HL-60 (cell line): ENCODE data around the gene WARS2.

ENCODE experiments used
- DNase-seq, 2 experiments: peaks; one replicate each; pipeline ENCODE4 v3.0.0-alpha.2; 2010 to 2020; ENCODE audit warnings: low read depth in 1 of 2, low spot score in 1 of 2
- H3K27ac ChIP-seq: fragments of 250-450 bp; sonication (Bioruptor Pico); replicated peaks from 2 replicates; pipeline ENCODE4 v1.5.1; 2020; ENCODE audit warnings: mild to moderate bottlenecking, moderate library complexity
- H3K27me3 ChIP-seq: fragments of 250-450 bp; sonication (Bioruptor Pico); 2 replicates; pipeline ENCODE4 v1.5.1; 2021; ENCODE audit warnings: mild to moderate bottlenecking, moderate library complexity; ENCODE audit not compliant: insufficient read depth, poor library complexity, severe bottlenecking
- H3K4me3 ChIP-seq: replicated peaks from 2 replicates; pipeline ENCODE4 v1.5.1; 2011; ENCODE audit warnings: mild to moderate bottlenecking, control low read depth, low read length; ENCODE audit not compliant: insufficient read depth
- CTCF ChIP-seq: IDR thresholded peaks from one replicate; pipeline ENCODE4 v1.5.1; 2011; ENCODE audit warnings: low read length, control low read depth, inconsistent platforms; ENCODE audit not compliant: insufficient read depth
- GABPA ChIP-seq: IDR thresholded peaks from 2 replicates; pipeline ENCODE4 v1.6.1; 2012; ENCODE audit warnings: low read depth
- POLR2AphosphoS5 ChIP-seq: IDR thresholded peaks from 2 replicates; pipeline ENCODE4 v1.6.1; 2012; ENCODE audit warnings: low read depth
- REST ChIP-seq: IDR thresholded peaks from 2 replicates; pipeline ENCODE4 v1.6.1; 2012; ENCODE audit warnings: low read depth; ENCODE audit not compliant: insufficient replicate concordance
- SPI1 ChIP-seq: IDR thresholded peaks from 2 replicates; pipeline ENCODE4 v1.6.1; 2012; ENCODE audit warnings: low read depth, mild to moderate bottlenecking, borderline replicate concordance

The WARS2 gene

GRCh38 chr1:118992237-118992825 lies 148.1 kb downstream of the WARS2 start:
- DNase-seq = no peak
- Histone ChIP-seq H3K27me3 (peaks cover 86% of the 10 kb centered on the region), H3K4me3 (no peak overlapping the region), H3K27ac (no peak overlapping the region)
- no peak for TF ChIP-seq POLR2AphosphoS5
- no peak for TF ChIP-seq GABPA
- no peak for TF ChIP-seq CTCF
- no peak for TF ChIP-seq SPI1
- no peak for TF ChIP-seq REST

- no peak overlapping the region for H3K27ac ChIP-seq
- H3K27me3 ChIP-seq = peaks cover 95% of the 10 kb centered on the region
- no peak for DNase-seq
- TF ChIP-seq POLR2AphosphoS5 (no peak), SPI1 (no peak), REST (no peak), GABPA (no peak), CTCF (no peak)
- H3K4me3 ChIP-seq = no peak overlapping the region
Observed at GRCh38 chr1:118991448-118991847, 149.0 kb downstream of the WARS2 start.

- H3K4me3 ChIP-seq = no peak overlapping the region
- no peak overlapping the region for H3K27ac ChIP-seq
- no peak for TF ChIP-seq POLR2AphosphoS5
- H3K27me3 ChIP-seq = peaks cover 97% of the 10 kb centered on the region
- no peak for DNase-seq
Observed at GRCh38 chr1:118990513-118991152, 149.8 kb downstream of the WARS2 start.

GRCh38 chr1:118989878-118990378 lies 150.5 kb downstream of the WARS2 start:
- no peak for TF ChIP-seq SPI1
- no peak for TF ChIP-seq POLR2AphosphoS5
- TF ChIP-seq GABPA = no peak
- TF ChIP-seq REST = no peak
- TF ChIP-seq CTCF = no peak
- Histone ChIP-seq H3K27me3 (peaks cover 98% of the 10 kb centered on the region), H3K27ac (no peak overlapping the region), H3K4me3 (no peak overlapping the region)
- peak in 1 of 2 experiments; percentile 19 for DNase-seq
